Measurements from ENCODE around the gene SMG5. TPM values are rescaled to one million over a fixed set of nuclear protein-coding genes. Genes with fewer than 3 reads are reported as not detected.

The SMG5 gene
- total RNA-seq, 1 donor from 2014 or later = 78.1 TPM

DNA sequence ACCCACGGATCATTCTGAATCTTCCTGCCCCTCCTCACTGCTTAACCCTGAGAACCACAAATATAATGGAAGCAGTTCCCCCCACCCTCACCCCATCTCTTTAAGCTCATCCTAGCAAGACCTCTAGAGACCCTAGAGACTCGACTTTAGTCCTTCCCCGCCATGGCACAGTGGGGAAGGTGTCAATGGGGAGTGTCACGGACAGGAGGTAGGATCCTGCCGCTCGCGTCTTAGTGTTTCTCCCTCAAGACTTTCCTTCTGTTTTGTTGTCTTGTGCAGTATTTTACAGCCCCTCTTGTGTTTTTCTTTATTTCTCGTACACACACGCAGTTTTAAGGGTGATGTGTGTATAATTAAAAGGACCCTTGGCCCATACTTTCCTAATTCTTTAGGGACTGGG is 70.5 kb downstream of the SMG5 start:
- Mint-ChIP-seq H3K4me1 (ENCODE audit: unreplicated experiment) (peaks cover 19% of the 10 kb centered on the region), H3K36me3 (ENCODE audit: unreplicated experiment) (peaks cover 18% of the 10 kb centered on the region), H3K4me3 (ENCODE audit: unreplicated experiment) (peak overlapping the region; percentile 93), H3K9me3 (ENCODE audit: unreplicated experiment) (no peaks in the 10 kb centered on the region), H3K27ac (ENCODE audit: unreplicated experiment) (peak overlapping the region; percentile 99), H3K27me3 (ENCODE audit: unreplicated experiment) (no peaks in the 10 kb centered on the region)
- TF ChIP-seq, protein P1, sequence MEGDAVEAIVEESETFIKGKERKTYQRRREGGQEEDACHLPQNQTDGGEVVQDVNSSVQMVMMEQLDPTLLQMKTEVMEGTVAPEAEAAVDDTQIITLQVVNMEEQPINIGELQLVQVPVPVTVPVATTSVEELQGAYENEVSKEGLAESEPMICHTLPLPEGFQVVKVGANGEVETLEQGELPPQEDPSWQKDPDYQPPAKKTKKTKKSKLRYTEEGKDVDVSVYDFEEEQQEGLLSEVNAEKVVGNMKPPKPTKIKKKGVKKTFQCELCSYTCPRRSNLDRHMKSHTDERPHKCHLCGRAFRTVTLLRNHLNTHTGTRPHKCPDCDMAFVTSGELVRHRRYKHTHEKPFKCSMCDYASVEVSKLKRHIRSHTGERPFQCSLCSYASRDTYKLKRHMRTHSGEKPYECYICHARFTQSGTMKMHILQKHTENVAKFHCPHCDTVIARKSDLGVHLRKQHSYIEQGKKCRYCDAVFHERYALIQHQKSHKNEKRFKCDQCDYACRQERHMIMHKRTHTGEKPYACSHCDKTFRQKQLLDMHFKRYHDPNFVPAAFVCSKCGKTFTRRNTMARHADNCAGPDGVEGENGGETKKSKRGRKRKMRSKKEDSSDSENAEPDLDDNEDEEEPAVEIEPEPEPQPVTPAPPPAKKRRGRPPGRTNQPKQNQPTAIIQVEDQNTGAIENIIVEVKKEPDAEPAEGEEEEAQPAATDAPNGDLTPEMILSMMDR (IDR thresholded peaks at IDR 0.05) = no peak
- DNase-seq (ENCODE audit: extremely low spot score, unreplicated experiment) = no peak

DNA sequence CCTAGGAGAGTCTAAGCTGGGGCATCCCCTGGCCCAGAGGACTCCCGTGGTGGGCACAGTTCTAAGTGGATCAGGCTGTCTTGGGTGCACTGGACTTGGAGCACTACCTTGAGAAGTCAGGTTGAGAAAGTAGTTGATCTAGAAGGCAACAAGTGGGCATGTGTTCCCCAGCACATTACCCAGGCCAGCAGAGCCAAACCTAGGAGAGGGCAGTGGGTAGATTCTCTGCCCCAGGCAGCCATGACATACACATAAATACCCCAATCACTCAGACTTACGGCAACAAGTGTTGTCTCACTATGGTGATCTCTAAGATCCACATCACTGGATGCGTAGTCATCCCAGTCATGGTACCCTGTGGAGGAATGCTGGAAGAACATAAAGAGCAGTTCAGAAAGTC is 71.4 kb downstream of the SMG5 start:
- H3K4me1 Mint-ChIP-seq (ENCODE audit: unreplicated experiment) = peaks cover 19% of the 10 kb centered on the region
- H3K9me3 Mint-ChIP-seq (ENCODE audit: unreplicated experiment) = no peaks in the 10 kb centered on the region
- no peaks in the 10 kb centered on the region for H3K27me3 Mint-ChIP-seq (ENCODE audit: unreplicated experiment)
- no peak overlapping the region for H3K4me3 Mint-ChIP-seq (ENCODE audit: unreplicated experiment)
- no peak for DNase-seq (ENCODE audit: extremely low spot score, unreplicated experiment)
- H3K27ac Mint-ChIP-seq (ENCODE audit: unreplicated experiment) = no peak overlapping the region
- TF ChIP-seq, protein P1 (IDR thresholded peaks at IDR 0.05) = no peak
- peaks cover 18% of the 10 kb centered on the region for H3K36me3 Mint-ChIP-seq (ENCODE audit: unreplicated experiment)

DNA sequence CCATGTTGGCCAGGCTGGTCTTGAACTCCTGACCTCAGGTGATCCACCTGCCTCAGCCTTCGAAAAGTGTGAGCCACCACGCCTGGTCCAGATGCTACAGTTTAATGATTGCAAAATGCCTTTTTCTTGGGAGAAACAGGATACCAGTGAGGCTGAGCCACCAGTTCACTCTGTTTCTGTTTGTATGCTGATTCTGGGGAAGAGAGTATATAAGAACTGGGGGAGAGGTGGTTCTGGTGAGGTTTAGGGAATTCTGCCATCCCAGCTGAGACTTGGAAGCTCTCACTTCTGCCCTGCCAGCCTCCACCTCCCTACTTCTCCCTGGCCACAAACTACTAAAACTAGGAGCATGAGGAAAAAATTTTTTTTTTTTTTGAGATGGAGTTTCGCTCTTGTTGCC is 77.9 kb downstream of the SMG5 start:
- H3K27ac Mint-ChIP-seq (ENCODE audit: unreplicated experiment) = no peak overlapping the region
- peaks cover 1% of the 10 kb centered on the region for H3K4me1 Mint-ChIP-seq (ENCODE audit: unreplicated experiment)
- H3K27me3 Mint-ChIP-seq (ENCODE audit: unreplicated experiment) = no peaks in the 10 kb centered on the region
- DNase-seq (ENCODE audit: extremely low spot score, unreplicated experiment) = no peak
- TF ChIP-seq, protein P1 (IDR thresholded peaks at IDR 0.05) = no peak
- H3K36me3 Mint-ChIP-seq (ENCODE audit: unreplicated experiment) = peaks cover 24% of the 10 kb centered on the region
- no peak overlapping the region for H3K4me3 Mint-ChIP-seq (ENCODE audit: unreplicated experiment)
- no peaks in the 10 kb centered on the region for H3K9me3 Mint-ChIP-seq (ENCODE audit: unreplicated experiment)

DNA sequence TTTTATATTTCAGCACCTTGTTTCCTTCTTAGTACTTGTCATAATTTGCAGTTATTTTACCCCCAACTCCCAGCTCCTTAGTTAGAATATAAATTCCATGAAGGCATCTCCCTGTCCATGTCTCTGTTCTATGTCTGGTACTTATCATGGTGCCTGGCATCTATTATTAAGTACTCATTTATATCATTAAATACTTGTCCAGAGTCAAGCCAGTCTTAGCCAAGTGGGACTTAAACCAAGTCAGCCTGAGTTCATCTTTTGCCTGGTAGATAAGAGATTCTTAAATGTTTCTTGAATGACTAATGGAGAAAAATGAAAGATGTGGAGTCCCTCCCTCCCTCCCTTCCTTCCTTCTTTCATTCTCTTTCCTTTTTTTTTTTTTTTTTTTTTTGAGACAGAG is 79.3 kb downstream of the SMG5 start:
- H3K36me3 Mint-ChIP-seq (ENCODE audit: unreplicated experiment) = peaks cover 16% of the 10 kb centered on the region
- no peak for DNase-seq (ENCODE audit: extremely low spot score, unreplicated experiment)
- H3K9me3 Mint-ChIP-seq (ENCODE audit: unreplicated experiment) = no peaks in the 10 kb centered on the region
- TF ChIP-seq, protein P1 (IDR thresholded peaks at IDR 0.05) = no peak
- H3K27ac Mint-ChIP-seq (ENCODE audit: unreplicated experiment) = no peak overlapping the region
- H3K4me3 Mint-ChIP-seq (ENCODE audit: unreplicated experiment) = no peak overlapping the region
- peaks cover 1% of the 10 kb centered on the region for H3K4me1 Mint-ChIP-seq (ENCODE audit: unreplicated experiment)
- no peaks in the 10 kb centered on the region for H3K27me3 Mint-ChIP-seq (ENCODE audit: unreplicated experiment)

DNA sequence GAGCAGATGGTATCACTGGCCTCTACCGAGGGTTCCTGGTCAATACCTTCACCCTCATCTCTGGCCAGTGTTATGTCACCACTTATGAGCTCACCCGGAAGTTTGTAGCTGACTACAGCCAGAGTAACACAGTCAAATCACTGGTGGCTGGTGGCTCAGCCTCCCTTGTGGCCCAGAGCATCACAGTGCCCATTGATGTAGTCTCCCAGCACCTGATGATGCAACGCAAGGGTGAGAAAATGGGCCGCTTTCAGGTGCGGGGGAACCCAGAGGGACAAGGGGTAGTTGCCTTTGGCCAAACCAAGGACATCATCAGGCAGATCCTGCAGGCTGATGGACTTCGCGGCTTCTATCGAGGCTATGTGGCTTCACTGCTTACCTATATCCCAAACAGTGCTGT is 82.6 kb downstream of the SMG5 start:
- H3K36me3 Mint-ChIP-seq (ENCODE audit: unreplicated experiment) = peaks cover 17% of the 10 kb centered on the region
- no peaks in the 10 kb centered on the region for H3K27me3 Mint-ChIP-seq (ENCODE audit: unreplicated experiment)
- no peak overlapping the region for H3K4me3 Mint-ChIP-seq (ENCODE audit: unreplicated experiment)
- H3K27ac Mint-ChIP-seq (ENCODE audit: unreplicated experiment) = no peak overlapping the region
- peaks cover 10% of the 10 kb centered on the region for H3K4me1 Mint-ChIP-seq (ENCODE audit: unreplicated experiment)
- no peaks in the 10 kb centered on the region for H3K9me3 Mint-ChIP-seq (ENCODE audit: unreplicated experiment)
- no peak for DNase-seq (ENCODE audit: extremely low spot score, unreplicated experiment)
- TF ChIP-seq, protein P1 (IDR thresholded peaks at IDR 0.05) = no peak

Other genes with a start within 250 kb of the SMG5 start
- 36.4 and 36.9 TPM in 2 replicates for gene UBQLN4, start 229.0 kb downstream of the SMG5 start, total RNA-seq
- gene LAMTOR2, start 228.0 kb downstream of the SMG5 start, total RNA-seq = 56.2 and 59.9 TPM in 2 replicates
- not detected in 2 replicates for gene RAB25, start 221.7 kb downstream of the SMG5 start, total RNA-seq
- 19.8 and 20.7 TPM in 2 replicates for gene MEX3A, start 200.4 kb downstream of the SMG5 start, total RNA-seq
- gene LMNA, start 168.1 kb downstream of the SMG5 start, total RNA-seq = 733 and 792 TPM in 2 replicates
- gene SEMA4A, start 129.2 kb downstream of the SMG5 start, total RNA-seq = 1.6 and 1.8 TPM in 2 replicates
- gene SLC25A44, start 88.7 kb downstream of the SMG5 start, total RNA-seq = 20.2 and 23.4 TPM in 2 replicates
- 54.1 and 57.0 TPM in 2 replicates for gene PMF1, start 69.8 kb downstream of the SMG5 start, total RNA-seq
- 0.52 TPM in 1 of 2 replicates, not detected in the other for gene BGLAP, start 40.6 kb downstream of the SMG5 start, total RNA-seq
- 12.0 and 12.5 TPM in 2 replicates for gene PAQR6, start 34.8 kb downstream of the SMG5 start, total RNA-seq
- 2.6 and 3.3 TPM in 2 replicates for gene TMEM79, start 1.5 kb upstream of the SMG5 start, total RNA-seq
- 77.1 and 86.4 TPM in 2 replicates for gene GLMP, start 12.9 kb upstream of the SMG5 start, total RNA-seq
- gene VHLL, start 16.5 kb upstream of the SMG5 start, total RNA-seq = not detected in 2 replicates
- 192 and 193 TPM in 2 replicates for gene CCT3, start 55.5 kb upstream of the SMG5 start, total RNA-seq
- not detected in 2 replicates for gene TSACC, start 55.7 kb upstream of the SMG5 start, total RNA-seq
- not detected in 2 replicates for gene RHBG, start 86.4 kb upstream of the SMG5 start, total RNA-seq
- 33.8 and 45.8 TPM in 2 replicates for gene MEF2D, start 217.9 kb upstream of the SMG5 start, total RNA-seq